AG09309 (cell line): ENCODE data around the gene CXXC1.
A peak's percentile ranks its signal among the peaks of the same experiment; 100 is the strongest.

Experiments used
- DNase-seq: peaks from one replicate; pipeline ENCODE4 v3.0.0-alpha.2; 2010; ENCODE audit warnings: low read depth
- H3K4me3 ChIP-seq: 2 replicates; pipeline ENCODE4 v1.5.1; 2011; ENCODE audit warnings: mild to moderate bottlenecking, low read depth, low read length, moderate library complexity; ENCODE audit not compliant: control insufficient read depth
- TF ChIP-seq, protein P1 (sequence below): IDR thresholded peaks from 2 replicates; pipeline ENCODE4 v1.5.1; 2011; ENCODE audit warnings: mild to moderate bottlenecking, low read depth, low read length, inconsistent platforms; ENCODE audit not compliant: insufficient read depth, control insufficient read depth; ENCODE audit errors: missing control alignments

CXXC1 gene

DNA sequence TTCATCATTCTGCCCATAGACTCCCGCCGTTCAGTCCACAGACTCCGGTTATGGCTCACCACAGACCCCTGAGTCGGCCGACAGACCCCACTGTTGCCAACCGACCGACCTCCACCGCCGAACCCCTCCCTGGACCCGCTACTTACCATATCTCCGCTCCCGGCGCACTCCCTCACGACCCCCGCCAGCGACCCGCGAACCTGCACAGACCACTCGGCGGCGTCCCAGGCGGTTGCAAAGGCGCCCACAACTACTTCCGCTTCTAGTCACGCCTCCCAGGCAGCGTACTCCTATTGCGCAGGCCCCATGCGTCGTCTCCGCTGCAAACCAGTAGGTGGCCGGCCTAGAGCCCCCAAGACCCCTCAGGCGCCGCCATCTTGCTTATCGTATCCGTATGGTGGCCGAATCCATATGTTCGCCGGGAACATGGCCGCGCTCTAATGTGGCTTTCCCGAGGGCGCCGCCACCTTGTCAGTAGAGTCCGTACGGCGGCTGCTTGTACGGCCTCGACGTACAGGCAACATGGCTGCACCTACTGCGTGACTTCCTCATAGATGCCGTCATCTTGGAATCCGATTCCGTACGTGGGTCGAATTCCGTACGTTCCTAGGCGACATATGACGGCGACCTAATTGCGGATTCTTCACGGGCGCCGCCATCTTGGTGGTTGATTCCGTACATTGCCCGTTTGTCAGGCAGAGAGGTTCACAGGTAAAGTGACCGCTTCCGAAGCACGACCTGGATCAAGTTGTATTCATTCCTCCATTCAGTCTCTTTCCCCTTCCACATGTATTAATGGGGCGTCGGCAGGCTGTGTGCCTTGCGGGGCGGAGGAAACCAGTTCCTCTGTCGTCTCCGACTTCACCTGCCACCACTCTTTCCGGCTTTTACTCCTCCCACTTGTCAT, at the start of gene CXXC1:
Gene CXXC1, minus strand, starts transcription at position 252 of the 907 bp plus-strand sequence. Its CDS starts 103 bp downstream, at position 149.
- TF ChIP-seq, protein P1, sequence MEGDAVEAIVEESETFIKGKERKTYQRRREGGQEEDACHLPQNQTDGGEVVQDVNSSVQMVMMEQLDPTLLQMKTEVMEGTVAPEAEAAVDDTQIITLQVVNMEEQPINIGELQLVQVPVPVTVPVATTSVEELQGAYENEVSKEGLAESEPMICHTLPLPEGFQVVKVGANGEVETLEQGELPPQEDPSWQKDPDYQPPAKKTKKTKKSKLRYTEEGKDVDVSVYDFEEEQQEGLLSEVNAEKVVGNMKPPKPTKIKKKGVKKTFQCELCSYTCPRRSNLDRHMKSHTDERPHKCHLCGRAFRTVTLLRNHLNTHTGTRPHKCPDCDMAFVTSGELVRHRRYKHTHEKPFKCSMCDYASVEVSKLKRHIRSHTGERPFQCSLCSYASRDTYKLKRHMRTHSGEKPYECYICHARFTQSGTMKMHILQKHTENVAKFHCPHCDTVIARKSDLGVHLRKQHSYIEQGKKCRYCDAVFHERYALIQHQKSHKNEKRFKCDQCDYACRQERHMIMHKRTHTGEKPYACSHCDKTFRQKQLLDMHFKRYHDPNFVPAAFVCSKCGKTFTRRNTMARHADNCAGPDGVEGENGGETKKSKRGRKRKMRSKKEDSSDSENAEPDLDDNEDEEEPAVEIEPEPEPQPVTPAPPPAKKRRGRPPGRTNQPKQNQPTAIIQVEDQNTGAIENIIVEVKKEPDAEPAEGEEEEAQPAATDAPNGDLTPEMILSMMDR = peak; percentile 58
- peak; percentile 99 for DNase-seq
- H3K4me3 ChIP-seq = peak within 1 kb of the TSS; percentile 98

DNA sequence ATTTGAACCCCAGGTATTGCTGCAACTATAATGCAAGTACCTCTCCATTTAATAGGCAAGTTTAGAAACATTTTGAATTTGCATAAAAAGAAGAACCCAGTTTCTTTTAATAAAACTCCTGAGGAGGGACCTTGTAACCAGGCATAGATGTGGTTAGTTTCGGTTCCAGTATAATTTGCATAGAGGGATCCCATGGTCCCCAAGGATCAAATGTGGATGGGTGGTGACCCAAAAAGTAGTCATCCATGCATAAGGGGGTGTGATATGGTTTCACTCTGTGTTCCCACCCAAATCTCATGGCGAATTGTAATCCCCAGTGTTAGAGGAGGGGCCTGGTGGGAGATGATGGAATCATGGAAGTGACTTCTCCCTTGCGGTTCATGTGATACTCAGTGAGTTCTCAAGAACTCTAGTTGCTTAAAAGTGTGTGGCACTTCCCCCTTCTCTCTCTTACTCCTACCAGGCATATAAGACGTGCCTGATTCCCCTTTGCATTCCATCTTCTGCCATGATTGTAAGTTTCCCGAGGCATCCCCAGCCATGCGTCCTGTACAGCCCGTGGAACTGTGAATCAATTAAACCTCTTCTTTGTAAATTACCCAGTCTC, 47.2 kb upstream of the CXXC1 start:
- TF ChIP-seq, protein P1 = no peak
- DNase-seq = no peak
- H3K4me3 ChIP-seq = no peak overlapping the region

DNA sequence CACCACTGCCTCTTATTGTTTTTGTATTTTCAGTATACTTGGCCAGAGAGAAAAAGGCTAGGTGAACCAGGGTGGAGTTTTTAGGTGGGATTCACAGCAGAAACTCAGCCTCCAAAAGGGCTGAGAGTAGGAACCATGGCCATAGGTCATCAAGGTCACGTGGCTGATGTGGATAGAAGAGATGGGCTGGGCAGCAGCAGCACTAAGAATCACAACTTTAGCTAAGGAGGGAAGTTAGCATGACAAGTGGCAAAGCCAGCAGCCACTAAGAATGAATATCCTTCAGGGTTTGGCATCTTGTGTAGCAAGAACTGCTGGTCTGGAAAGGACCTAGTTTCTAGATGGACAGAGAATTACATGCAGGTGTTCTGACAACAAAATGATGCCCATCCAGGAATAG, 44.2 kb upstream of the CXXC1 start:
- TF ChIP-seq, protein P1 = no peak
- no peak for DNase-seq
- H3K4me3 ChIP-seq = no peak overlapping the region

DNA sequence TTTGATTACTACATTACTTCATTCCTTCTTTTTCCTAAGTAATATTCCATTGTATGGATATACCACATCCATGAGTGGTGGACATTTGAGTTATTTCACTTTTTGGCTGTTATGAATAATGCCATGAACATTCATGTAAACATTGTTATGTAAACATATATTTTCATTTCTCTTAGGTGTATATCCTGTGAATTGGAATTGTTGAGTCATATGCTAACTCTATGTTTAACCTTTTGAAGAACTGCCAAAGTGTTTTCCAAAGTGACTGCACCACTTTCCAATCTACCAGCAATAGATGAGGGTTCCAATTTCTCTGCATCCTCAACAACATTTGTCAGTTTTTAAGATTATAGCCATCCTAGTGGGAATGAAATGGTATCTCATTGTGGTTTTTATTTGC, 42.7 kb upstream of the CXXC1 start:
- no peak overlapping the region for H3K4me3 ChIP-seq
- TF ChIP-seq, protein P1 = no peak
- DNase-seq = no peak

DNA sequence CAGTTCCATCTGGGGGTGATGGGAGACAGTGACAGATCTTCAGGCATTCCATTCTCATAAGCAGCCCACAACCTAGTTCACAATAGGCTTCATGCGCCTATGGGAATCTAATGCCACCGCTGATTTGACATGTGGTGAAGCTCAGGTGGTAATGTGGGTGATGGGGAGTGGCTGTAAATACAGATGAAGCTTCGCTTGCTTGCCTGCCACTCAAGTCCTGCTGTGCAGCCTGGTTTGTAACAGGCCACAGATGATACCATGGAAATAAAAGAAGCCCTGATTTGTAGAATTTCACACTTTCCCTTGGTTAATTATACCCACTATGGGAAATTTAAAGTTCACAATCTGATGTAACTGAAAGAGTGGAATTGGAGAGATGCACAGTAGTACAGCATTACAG, 40.5 kb upstream of the CXXC1 start:
- TF ChIP-seq, protein P1 = no peak
- no peak for DNase-seq
- H3K4me3 ChIP-seq = no peak overlapping the region

DNA sequence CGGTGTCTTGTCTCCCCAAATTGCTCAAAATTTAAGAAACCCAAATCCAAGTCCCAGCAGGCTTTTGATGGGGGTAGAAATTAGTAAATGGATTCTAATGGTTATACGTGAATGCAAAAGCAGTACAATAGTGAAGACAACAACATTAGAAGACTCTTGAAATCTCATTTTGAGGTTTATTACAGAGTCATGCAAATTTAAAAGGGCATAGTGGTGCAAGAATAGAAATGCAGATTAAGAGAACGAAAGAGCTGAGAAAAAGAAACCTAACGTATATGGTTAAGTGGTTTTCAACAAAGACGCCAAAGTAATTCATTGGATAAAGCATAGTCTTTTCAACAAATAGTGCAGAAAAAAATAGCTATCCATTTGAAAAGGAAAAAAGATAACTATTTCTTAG, 33.2 kb upstream of the CXXC1 start:
- TF ChIP-seq, protein P1 = no peak
- no peak for DNase-seq
- no peak overlapping the region for H3K4me3 ChIP-seq
